ENCODE results near the gene KDM8.
"Not testable (repeated sequence)": the region's sequence is repeated elsewhere in the genome, so short reads cannot be mapped to it uniquely, and the experiment has no call there.

Gene KDM8

DNA sequence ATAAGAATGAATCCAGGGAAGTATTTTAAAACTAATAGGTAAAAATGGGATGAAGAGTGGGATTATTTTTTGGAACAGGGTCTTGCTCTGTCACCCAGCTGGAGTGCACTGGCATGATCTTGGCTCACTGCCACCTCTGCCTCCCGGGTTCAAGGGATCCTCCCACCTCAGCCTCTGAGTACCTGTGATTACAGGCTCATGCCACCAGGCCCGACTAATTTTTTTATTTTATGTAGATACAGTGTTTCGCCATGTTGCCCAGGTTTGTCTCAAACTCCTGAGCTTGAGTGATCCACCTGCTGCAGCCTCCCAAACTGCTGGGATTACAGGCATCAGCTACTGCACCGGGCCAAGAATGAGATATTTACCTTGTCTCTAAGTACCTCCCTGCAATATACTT lies 43.1 kb downstream of the KDM8 start:
- no peak for DNase-seq

DNA sequence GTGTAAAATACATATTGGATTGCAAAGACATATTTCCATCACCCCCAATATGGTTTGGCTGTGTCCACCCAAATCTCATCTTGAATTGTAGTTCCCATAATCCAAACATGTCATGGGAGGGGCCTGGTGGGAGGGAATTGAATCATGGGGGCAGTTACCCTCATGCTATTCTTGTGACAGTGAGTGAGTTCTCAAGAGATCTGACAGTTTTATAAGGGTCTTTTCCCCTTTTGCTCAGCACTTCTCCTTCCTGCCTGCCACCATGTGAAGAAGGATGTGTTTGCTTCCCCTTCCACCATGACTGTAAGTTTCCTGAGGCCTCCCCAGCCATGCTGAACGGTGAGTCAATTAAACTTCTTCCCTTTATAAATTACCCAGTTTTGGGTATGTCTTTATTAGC lies 43.8 kb downstream of the KDM8 start:
- DNase-seq = not testable (repeated sequence)

DNA sequence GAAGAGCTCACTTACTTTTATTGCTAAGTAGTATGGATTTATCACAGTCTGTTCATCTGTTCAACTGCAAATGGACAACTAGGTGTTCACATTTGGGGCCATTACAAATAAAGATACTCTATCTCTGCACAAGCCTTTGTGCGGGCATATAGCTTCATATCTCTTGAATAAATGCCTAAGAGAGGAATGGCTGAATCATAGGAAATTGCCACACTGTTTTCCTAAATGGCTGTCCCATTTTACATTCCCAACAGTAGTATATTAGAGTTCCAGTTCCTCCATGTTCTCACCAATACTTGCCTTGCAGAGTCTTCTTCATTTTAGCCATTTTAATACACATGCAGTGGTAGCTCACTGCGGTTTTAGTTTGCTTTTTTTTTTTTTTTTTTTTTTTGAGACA lies 44.7 kb downstream of the KDM8 start:
- DNase-seq = no peak

DNA sequence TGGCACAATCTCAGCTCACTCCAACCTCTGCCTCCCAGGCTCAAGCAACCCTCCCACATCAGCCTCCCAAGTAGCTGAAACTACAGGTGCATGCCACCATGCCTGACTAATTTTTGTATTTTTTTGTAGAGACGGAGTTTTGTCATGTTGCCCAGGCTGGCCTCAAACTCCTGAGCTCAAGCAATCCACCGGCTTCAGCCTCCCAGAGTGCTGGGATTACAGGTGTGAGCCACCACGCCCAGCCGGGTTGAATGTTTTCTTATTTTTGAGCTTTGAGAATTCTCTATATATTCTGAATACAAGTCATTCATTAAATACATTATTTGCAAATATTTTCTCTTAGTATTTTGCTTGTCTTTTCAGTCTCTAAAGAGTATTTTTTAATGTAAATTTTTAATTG lies 45.6 kb downstream of the KDM8 start:
- not testable (repeated sequence) for DNase-seq

GRCh38 chr16:27251541-27252205 lies 48.3 kb downstream of the KDM8 start:
- no peak for DNase-seq

DNA sequence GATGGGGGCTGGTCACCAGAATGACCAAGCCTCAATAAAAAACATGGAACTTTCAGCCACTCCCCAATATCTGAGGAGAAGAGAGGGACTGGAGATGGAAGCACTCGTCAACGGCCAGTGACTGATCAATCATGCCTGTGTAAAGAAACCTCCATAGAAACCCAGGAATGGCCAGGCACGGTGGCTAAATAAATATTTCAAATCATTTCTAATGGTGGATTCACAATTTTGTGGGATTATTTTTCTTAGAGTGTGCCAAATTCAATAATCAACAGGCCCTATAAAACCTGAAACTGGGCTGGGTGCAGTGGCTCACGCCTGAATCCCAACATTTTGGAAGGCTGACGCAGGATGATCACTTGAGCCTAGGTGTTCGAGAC lies 48.9 kb downstream of the KDM8 start:
- DNase-seq = no peak

DNA sequence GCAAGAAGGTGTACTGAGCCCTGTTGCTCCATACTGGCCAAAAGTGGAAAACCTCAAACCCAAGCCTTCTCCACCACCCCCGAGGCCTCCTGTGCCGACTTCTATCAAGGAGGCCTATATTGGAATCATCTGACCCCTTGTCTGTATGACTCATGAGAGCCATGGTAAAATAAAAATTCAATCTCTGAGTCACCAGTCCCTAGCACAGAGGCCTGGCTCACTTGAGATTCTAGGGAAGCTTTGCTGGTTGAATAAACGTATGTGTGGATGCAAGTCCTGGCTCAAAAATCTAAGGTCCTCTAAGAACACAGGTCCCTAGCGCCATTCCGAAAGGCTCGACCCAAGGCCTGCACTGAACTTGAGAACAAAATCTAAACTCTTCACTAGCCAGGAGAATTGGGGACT lies 50.2 kb downstream of the KDM8 start:
- no peak for DNase-seq

GRCh38 chr16:27254262-27254811 lies 51.0 kb downstream of the KDM8 start:
- no peak for DNase-seq

GRCh38 chr16:27256861-27257260 lies 53.5 kb downstream of the KDM8 start:
- no peak for DNase-seq

GRCh38 chr16:27257271-27257670 lies 53.9 kb downstream of the KDM8 start:
- no peak for DNase-seq

GRCh38 chr16:27258241-27258734 lies 55.0 kb downstream of the KDM8 start:
- no peak for DNase-seq

- DNase-seq = no peak
These were observed 56.4 kb downstream of the KDM8 start for GRCh38 chr16:27259710-27260109.

DNA sequence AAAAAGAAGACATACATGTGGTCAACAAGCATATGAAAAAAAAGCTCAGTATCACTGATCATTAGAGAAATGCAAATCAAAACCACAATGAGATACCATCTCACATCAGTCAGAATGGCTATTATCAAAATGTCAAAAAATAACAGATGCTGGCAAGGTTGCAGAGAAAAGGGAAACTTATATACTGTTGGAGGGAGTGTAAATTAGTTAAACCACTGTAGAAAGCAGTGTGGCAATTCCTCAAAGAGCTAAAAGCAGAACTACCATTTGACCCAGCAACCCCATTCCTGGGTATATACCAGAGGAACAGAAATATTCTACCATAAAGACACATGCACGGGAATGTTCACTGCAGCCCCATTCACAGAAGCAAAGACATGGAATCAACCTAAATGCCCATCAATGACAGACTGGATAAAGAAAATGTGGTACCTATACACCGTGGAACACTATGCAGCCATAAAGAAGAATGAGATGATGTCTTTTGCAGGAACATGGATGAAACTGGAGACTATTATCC lies 59.6 kb downstream of the KDM8 start:
- not testable (repeated sequence) for DNase-seq

GRCh38 chr16:27264151-27264550 lies 60.8 kb downstream of the KDM8 start:
- no peak for DNase-seq

GRCh38 chr16:27265982-27266381 lies 62.7 kb downstream of the KDM8 start:
- no peak for DNase-seq

DNA sequence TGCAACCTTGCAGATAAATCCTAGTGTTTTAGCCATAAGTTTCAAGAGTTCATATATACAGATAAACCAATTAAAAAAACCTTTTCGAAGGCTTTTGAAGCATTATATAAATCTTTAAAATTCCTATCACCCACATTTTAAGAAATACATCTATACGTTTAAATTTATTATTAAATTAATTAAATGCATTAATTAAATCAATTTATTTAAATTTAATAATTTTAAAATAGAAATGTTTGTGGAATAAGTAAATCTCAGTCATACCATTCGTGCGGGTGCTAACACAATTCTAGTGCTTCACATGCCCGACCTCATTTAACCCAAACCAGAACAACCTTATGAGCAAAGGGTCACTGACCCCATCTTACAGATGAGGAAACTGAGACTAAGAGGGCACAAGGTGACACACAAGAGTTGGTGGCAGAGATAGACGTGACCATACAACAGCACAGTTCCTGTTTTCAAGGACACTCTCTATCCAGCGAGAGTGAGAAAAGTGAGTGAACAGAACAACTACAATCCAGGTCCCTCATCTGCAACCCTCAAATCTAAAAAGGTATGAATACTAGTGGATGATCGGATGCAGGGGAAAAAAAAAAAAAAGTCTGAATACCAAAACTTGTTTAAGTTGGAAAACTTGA lies 63.8 kb downstream of the KDM8 start:
- no peak for DNase-seq

- peak; percentile 91 for DNase-seq
These were observed 65.3 kb downstream of the KDM8 start, which contains the start of gene NSMCE1 for GRCh38 chr16:27268376-27269299. NSMCE1 (minus strand) TSS chr16:27268772; CDS start chr16:27257570, 11,202 bp downstream.

DNA sequence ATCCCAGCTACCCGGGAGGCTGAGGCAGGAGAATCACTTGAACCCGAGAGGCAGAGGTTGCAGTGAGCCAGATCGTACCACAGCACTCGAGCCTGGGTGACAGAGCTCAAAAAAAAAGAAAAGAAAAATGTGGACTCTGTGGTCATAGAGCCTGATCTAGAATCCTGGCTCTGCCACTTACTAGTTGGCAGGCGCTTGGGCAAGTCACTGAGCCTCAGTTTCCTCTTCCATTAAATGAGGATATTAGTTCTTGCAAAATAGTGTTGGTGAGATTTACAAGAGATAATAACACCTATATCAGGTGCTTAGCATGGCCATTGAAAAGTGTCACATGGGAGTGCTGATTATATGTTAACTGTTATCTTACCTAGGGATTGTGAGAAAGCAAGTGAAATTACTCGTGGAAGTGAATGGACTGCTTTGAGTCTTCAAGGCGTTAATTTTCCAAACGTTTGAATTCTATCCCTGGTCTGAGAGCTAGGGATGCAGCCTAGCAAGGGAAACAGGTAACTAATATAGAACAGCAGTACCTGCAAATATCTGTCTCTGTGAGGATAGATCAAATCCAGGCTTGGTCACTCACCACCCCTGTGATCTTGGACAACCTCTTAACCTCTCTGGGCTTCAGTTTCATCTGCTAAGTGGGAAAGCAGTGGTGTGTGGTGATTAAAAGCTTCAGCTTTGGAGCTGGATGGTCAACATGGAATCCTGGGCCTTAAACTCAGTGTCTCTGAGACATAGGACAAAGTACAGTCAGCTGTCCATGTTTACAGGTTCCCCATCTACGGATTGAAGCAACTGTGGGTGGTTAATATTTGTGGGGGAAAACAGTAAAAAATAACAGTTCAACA lies 66.2 kb downstream of the KDM8 start:
- no peak for DNase-seq

- no peak for DNase-seq
These were observed 67.0 kb downstream of the KDM8 start for GRCh38 chr16:27270349-27270748.
